Left kidney (tissue), 2 donors: ENCODE results near the gene SEMA6D. TPM values are rescaled to one million over a fixed set of nuclear protein-coding genes. Genes with fewer than 3 reads are reported as not detected.

Experiments
- DNase-seq: peaks from one replicate; pipeline ENCODE4 v3.0.0-alpha.2; 2013
- polyA plus RNA-seq: library from polyadenylated mRNA; unstranded; fragments of 120-200 nt; gene quantifications from one replicate; pipeline ENCODE4 v1.2.1, GENCODE V29; 2013; ENCODE audit not compliant: insufficient read length

SEMA6D gene
- polyA plus RNA-seq, 1 donor = 41.4 TPM

DNA sequence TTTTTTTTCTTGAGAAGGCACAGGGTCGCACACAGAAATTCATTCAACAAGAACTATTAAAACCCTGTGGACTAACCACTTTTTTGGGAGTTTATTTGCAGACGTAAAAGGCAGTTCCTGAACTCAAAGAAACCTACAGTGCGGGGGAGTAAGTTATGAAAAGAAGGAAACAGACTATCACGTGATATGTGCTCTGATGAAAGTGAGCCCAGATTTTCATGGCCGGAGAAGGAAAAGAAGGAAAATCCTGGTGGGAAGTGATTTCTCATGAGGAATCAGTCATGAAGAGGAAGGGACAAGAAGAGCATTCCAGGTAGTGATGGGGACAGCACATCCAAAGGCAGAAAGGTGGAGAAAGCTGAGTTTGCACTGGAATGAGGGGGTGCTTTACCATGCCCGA lies 26.1 kb downstream of the SEMA6D start:
- DNase-seq = no peak

DNA sequence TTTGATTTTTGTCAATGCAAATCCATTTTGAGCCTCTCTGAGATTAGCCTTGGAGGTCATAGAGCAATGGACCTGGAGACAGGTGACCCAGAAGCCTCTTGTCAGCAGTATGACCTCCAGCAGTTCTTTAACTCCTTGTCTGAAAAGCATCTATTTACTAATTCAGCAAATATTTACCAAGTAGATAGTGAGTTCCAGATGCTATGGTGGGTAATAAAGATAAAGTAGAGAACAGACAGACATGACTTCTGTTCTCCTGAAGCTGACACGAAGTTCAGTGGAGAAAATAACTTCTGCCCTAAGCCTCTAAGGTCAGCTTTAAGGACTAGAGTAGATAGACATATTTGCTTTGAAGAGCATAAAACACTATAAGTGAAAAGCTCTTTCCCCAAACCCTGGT lies 26.6 kb downstream of the SEMA6D start:
- DNase-seq = no peak

GRCh38 chr15:47744496-47744895 lies 27.2 kb downstream of the SEMA6D start:
- DNase-seq = no peak

- DNase-seq = no peak
Measured at GRCh38 chr15:47744973-47745372, 27.7 kb downstream of the SEMA6D start.

DNA sequence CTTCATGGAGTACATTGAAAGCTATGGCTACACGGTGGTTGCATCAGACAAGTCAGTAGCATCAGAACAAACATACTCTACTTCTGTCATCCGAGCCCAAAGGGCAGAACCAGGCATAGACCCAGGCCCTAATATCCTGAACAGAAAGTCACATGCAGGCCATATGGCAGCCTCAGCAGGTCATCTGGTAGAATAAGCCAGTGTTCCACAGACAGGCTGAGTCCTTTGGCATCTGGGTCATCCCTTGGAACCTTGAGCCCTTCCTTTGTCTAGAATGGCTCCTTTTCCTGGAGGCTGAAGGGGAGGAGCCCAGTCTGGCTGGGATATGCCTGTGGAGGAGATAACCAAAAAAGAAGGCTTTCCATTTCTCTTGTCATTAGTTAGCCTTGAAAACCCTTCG lies 29.2 kb downstream of the SEMA6D start:
- DNase-seq = no peak

GRCh38 chr15:47750030-47750739 lies 32.9 kb downstream of the SEMA6D start:
- no peak for DNase-seq

GRCh38 chr15:47750740-47751262 lies 33.5 kb downstream of the SEMA6D start:
- no peak for DNase-seq

- no peak for DNase-seq
Measured at GRCh38 chr15:47753591-47753990, 36.3 kb downstream of the SEMA6D start.

DNA sequence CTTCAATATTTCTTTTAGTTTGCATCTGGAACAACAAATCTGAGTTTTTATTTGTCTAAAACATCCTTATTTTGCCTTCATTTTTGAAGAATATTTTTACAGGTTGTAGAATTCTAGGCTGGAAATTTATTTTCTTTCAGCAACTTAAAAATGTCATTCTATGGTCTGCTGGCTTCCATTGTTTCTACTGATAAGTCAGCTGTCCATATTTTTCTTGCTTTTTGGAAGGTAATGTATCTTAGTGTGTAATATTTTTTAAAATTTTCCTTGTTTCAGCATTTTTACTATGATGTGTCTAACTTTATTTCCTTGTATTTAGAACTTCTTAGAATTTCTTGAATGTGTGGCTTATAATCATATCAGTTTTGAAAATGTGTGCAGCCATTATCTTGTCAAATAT lies 37.0 kb downstream of the SEMA6D start:
- no peak for DNase-seq

DNA sequence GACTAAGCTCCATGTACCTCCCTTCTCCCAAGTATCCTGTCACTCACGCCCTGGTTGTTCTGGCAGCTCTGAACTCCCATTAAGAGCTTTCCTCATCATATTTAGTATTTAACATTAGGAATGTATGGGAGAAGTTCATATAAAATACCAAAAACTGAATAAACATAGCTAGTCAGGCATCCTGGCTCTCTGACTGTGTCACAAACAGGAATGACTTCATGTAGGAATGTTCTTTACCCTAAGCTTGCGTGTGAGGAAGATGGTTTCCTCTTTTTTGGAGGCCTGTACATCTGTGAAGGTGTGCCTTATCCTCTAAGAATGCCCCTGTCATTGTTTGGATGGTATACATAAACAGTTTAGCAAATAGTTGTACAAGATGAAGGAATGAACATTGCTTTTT lies 38.6 kb downstream of the SEMA6D start:
- DNase-seq = no peak

GRCh38 chr15:47756872-47757271 lies 39.6 kb downstream of the SEMA6D start:
- no peak for DNase-seq

GRCh38 chr15:47757331-47757730 lies 40.0 kb downstream of the SEMA6D start:
- DNase-seq = no peak

DNA sequence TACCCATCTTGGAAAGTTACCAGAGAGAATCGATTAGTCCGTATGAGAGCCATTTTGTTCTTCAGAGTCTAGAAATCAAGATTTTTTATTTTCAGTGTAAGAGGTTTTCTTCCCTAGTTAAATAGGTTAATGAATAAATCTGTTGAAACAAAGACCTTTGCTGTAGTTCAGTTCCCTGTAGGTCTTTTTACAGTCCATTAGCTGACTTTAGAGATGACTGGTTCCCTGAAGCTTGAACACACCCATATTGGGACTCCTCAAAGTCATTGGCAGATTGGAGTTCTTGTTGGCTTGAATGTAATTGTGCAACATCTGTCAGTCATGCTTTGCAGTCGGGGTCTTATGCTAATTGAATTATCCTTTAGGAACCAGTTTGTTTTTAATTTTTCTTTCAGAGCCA lies 45.3 kb downstream of the SEMA6D start:
- DNase-seq = no peak

DNA sequence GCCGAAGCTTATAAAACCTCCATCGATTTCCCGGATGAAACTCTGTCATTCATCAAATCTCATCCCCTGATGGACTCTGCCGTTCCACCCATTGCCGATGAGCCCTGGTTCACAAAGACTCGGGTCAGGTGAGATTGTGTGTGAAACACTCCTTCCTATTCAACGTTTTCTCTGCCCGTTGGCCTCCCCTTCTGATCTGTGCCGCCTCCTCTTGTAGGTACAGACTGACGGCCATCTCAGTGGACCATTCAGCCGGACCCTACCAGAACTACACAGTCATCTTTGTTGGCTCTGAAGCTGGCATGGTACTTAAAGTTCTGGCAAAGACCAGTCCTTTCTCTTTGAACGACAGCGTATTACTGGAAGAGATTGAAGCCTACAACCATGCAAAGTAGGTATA lies 47.4 kb downstream of the SEMA6D start:
- no peak for DNase-seq

DNA sequence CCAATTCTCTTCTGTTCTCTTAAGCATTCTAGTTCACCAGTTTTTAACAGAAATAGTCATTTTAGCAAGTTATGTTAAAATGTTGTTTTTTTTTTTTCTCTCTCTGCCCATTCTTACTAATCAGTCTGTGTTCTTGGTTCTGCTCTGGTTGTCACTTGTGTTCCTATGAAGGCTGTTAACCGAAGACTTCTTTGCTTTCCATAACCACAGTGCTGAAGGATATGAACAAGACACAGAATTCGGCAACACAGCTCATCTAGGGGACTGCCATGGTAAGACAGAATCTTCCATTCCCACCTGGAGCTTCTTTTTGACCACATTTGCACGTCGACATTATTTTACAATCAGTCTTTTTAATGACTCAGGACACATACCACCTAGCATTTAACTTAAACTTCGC lies 49.1 kb downstream of the SEMA6D start:
- no peak for DNase-seq

DNA sequence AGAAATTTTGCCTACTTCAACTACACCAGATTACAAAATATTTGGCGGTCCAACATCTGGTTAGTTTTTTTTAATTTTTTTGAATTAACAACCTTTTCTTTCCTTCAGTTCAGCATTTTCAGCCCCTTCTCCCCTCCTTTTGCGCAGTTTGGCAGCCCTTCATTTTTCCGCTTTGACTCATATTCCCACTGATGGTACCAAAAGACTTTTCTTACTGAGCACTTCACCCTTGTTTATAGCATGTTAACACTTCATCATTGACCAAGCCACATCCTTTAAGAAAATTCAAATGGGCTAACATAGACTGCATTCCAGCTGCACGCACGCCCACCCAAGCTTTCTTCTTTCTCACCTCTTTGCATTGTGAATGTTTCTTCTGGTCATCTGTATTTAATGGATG lies 49.7 kb downstream of the SEMA6D start:
- DNase-seq = no peak

GRCh38 chr15:47768735-47769134 lies 51.4 kb downstream of the SEMA6D start:
- no peak for DNase-seq

DNA sequence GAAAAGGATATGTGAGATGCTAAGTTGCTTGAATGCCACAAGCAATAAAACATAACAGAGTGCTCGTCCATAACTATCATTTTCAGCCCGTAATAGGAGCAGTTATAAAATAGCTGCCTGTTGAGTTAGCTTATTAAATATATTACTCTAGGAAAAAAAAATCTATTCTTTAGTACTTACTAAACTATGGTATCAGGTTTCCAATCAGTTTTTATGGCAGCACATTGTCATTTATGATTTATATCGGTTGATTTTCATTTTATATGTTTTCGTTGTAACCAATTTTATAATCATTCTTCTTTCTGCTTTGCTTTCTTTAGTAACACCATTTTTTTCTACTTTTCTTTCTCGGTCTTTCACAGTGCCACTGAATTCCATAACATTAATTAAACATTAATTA lies 51.9 kb downstream of the SEMA6D start:
- DNase-seq = no peak

DNA sequence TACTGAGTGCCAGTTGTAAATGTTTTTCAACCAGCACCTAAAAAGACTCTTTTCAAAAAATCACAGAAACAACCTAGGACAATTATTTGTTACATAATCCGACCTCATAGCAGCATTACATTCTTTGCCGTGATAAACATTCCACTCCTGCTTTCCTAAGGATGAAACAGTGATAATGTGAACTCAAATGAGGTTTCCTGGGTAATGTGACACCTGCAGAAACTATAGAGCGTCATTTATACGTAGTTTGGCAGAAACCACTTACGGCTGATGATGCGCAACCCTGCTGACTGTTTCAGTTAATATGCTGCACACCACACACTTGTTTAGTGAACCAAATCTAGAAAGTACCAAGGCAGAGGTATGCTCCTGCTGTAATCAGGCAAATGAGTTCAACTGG lies 55.8 kb downstream of the SEMA6D start:
- peak; percentile 40 for DNase-seq

DNA sequence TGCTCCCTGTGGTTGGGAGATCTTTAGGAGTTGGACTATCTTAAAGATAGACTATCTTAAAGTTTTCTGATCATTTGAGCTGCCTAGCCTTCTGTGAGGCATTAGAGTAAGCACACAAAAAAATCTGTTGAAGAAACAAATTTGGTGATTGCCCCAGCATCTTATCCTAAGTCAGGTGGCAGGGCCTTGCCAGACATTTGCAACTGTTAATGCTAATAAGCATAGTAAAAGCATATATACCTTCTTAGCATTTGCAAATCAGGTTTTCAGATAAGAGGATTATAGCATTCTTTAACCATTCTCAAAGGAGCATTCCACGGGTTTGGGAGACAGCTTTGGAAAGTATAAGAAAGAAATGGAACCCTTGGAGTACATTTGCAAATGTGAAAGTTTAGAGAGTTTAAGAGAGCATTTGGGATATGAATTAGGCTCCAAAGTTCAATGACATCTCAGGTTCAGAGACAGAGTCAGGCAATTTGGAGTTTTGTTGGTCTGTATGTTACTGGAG lies 61.0 kb downstream of the SEMA6D start:
- DNase-seq = no peak

- DNase-seq = no peak
Measured at GRCh38 chr15:47780971-47781370, 63.7 kb downstream of the SEMA6D start.

DNA sequence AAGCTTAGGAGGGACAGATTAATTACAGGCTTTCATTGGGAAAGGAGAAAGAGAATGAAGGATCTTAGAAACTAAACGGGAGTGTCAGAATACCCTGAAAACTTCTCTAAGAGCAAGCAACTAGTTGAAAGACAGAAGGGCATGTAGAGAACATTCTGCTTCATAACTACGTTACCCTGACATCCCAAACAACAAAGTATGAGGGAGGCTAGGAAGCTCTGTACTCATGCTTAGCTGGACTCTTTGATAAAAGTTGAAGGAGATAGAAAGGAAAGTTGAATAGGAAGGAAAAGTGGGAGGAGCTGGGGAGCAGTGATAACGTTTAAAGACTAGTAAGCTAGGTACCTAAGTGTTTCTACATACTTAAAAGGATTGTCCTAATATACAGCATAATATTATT lies 64.2 kb downstream of the SEMA6D start:
- no peak for DNase-seq

DNA sequence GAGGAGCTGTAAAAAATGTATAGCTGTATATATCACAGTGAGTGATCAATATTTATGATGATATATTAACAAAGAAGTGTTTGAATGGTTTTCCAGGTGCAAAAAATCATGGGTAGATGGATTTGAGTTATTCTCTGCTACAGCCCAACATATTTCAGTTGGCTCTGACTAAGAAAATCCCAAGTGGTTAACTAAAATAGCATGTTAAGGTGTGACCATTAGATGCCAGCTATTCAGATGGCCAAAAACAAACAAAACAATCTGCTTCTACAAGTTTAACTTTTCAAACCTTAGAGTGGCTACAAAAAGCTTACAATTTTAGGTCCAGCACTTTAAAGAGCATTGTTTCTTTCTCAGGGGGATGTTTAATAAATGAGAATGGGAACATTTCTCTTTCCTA lies 67.5 kb downstream of the SEMA6D start:
- DNase-seq = no peak

GRCh38 chr15:47786371-47786770 lies 69.1 kb downstream of the SEMA6D start:
- no peak for DNase-seq
